GM12872 (cell line): ENCODE data around the gene MMAB.

Source experiments
- CTCF ChIP-seq: IDR thresholded peaks from 3 replicates; pipeline ENCODE4 v1.5.1; 2011; ENCODE audit warnings: low read depth, mild to moderate bottlenecking, low read length, moderate library complexity; ENCODE audit not compliant: insufficient read depth

MMAB gene

GRCh38 chr12:109517619-109518018 lies 55.7 kb downstream of the MMAB start:
- no peak for TF ChIP-seq CTCF

DNA sequence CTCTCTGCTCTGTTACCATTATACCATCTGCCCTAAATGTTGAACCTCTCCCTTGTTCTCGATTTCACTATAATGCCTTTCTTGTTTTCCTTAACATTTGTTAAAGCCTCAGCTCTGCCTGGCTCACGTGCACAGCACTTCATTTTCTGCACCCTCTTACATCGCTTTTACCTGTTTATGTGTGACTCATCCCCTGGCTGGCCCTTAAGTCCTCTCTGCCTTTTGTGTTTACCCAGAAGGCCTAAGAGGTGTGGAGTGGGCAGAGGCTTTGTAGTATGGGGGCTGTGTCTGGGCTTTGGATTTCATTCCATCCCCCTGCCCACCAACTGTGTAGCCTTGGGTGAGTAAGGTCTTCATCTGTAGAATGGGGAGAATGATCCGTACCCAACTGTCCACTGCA lies 59.3 kb downstream of the MMAB start:
- no peak for TF ChIP-seq CTCF

DNA sequence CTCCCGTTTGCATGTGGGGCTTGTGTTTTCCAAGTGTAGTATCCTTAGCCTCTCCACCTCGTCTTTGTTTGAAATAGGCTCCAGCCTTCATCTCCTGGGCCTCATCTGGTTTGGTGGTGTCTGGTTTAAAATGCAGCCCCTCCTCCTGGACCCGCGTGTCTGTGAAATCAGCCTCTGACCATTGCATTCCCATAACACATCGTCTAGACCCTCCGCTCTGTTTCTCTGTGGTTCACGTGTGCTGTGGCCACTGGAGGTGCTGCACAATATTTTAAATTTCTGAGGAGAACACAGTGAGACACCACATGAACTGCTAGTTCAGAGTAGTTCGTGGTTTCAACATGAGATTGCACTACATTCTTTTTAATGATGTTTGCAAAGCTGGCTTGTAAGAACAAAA lies 60.3 kb downstream of the MMAB start:
- no peak for TF ChIP-seq CTCF

- TF ChIP-seq CTCF, result no peak
These were observed 60.7 kb downstream of the MMAB start for GRCh38 chr12:109512608-109513007.

GRCh38 chr12:109510196-109510595 lies 63.1 kb downstream of the MMAB start:
- TF ChIP-seq CTCF, result no peak

DNA sequence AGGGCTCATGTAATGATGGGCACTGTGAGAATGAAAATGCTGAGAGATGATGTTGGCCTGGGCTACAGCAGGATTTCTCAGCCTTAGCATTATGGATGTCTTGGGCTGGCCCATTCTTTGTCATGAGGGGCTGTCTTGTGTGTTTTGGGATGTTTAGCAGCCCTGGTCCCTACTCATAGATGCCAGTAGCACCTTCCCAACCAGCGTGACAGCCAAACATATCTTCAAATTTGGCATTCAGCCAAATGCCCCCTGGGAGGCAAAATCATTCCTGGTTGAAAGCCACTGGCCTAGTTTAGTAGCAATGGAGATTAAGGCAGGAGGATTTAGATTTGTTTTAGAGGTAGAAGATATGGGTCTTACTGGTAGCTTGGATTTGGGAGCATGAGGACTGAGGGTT lies 69.2 kb downstream of the MMAB start:
- no peak for TF ChIP-seq CTCF
